Measurements from ENCODE around the gene RINT1.

GRCh38 chr7:105531792-105532671 lies at the start of gene RINT1:
- TF ChIP-seq CTCF (IDR thresholded peaks at IDR 0.05; ENCODE audit: poor library complexity) (peak; percentile 76), EZH2 (IDR thresholded peaks at IDR 0.05; ENCODE audit: borderline replicate concordance) (no peak), EZH2phosphoT487 (IDR thresholded peaks at IDR 0.05; ENCODE audit: low read depth, severe bottlenecking, unreplicated experiment) (no peak)
